Stimulated activated naive B cell treated with anti-CD40 and anti-IgM and Interleukin-4, amounts not matched to agents 10 μg/mL and 1 μg/mL and 100 μg/mL, for 72 hours (primary cell): ENCODE data around the gene CHAF1B.
A peak's percentile ranks its signal among the peaks of the same experiment; 100 is the strongest.

Experiments
- ATAC-seq, 2 donors: fragments of 150-1000 bp; cut with Tn5 transposase; replicated peaks; 2 replicates each; pipeline ENCODE4 v1.10.0; 2021; ENCODE audit warnings: moderate library complexity in 1 of 2
- DNase-seq: peaks from one replicate; pipeline ENCODE4 v3.0.0; 2021
- H3K27ac Mint-ChIP-seq: one replicate; pipeline ENCODE4 v1.8.0; 2022; ENCODE audit warnings: mild to moderate bottlenecking, mixed read lengths
- H3K27me3 Mint-ChIP-seq, 2 donors: one replicate each; pipeline ENCODE4 v1.8.0; 2022; ENCODE audit warnings: mixed read lengths in 2 of 2
- H3K36me3 Mint-ChIP-seq, 2 donors: one replicate each; pipeline ENCODE4 v1.8.0; 2022; ENCODE audit warnings: mixed read lengths in 2 of 2, mild to moderate bottlenecking in 1 of 2
- H3K4me1 Mint-ChIP-seq, 2 donors: one replicate each; pipeline ENCODE4 v1.8.0; 2022; ENCODE audit warnings: mixed read lengths in 2 of 2, mild to moderate bottlenecking in 1 of 2
- H3K4me3 Mint-ChIP-seq, 2 donors: one replicate each; pipeline ENCODE4 v1.8.0; 2022; ENCODE audit warnings: mild to moderate bottlenecking in 2 of 2, mixed read lengths in 2 of 2, moderate library complexity in 1 of 2
- H3K9me3 Mint-ChIP-seq, 2 donors: one replicate each; pipeline ENCODE4 v1.8.0; 2022; ENCODE audit warnings: mixed read lengths in 2 of 2, mild to moderate bottlenecking in 1 of 2

The CHAF1B gene

GRCh38 chr21:36452281-36452825, 67.2 kb downstream of the CHAF1B start:
- no peak for ATAC-seq
- no peaks in the 10 kb centered on the region for H3K9me3 Mint-ChIP-seq
- peaks cover 4 to 11% of the 10 kb centered on the region in 2 donors for H3K27me3 Mint-ChIP-seq
- no peak for DNase-seq
- H3K4me3 Mint-ChIP-seq = no peak overlapping the region
- H3K27ac Mint-ChIP-seq = no peak overlapping the region
- no peaks in the 10 kb centered on the region for H3K36me3 Mint-ChIP-seq
- no peaks in the 10 kb centered on the region for H3K4me1 Mint-ChIP-seq

GRCh38 chr21:36454093-36454531, 68.9 kb downstream of the CHAF1B start:
- Mint-ChIP-seq H3K4me3 (no peak overlapping the region), H3K27ac (no peak overlapping the region), H3K4me1 (no peaks in the 10 kb centered on the region), H3K27me3 (peaks cover 4 to 11% of the 10 kb centered on the region in 2 donors), H3K36me3 (no peaks in the 10 kb centered on the region), H3K9me3 (no peaks in the 10 kb centered on the region)
- ATAC-seq = no peak
- DNase-seq = no peak

GRCh38 chr21:36454706-36455105, 69.5 kb downstream of the CHAF1B start:
- Mint-ChIP-seq H3K36me3 (no peaks in the 10 kb centered on the region), H3K27me3 (peaks cover 4 to 11% of the 10 kb centered on the region in 2 donors), H3K27ac (no peak overlapping the region), H3K4me1 (no peaks in the 10 kb centered on the region), H3K9me3 (no peaks in the 10 kb centered on the region), H3K4me3 (no peak overlapping the region)
- ATAC-seq (no peak), DNase-seq (no peak)

GRCh38 chr21:36456729-36457414, 71.7 kb downstream of the CHAF1B start:
- no peaks in the 10 kb centered on the region for H3K9me3 Mint-ChIP-seq
- ATAC-seq = no peak
- no peaks in the 10 kb centered on the region for H3K4me1 Mint-ChIP-seq
- peaks cover 0 to 11% of the 10 kb centered on the region in 2 donors for H3K27me3 Mint-ChIP-seq
- no peak overlapping the region for H3K27ac Mint-ChIP-seq
- DNase-seq = no peak
- no peaks in the 10 kb centered on the region for H3K36me3 Mint-ChIP-seq
- no peak overlapping the region for H3K4me3 Mint-ChIP-seq

- H3K9me3 Mint-ChIP-seq = no peaks in the 10 kb centered on the region
- DNase-seq (no peak), ATAC-seq (no peak)
- H3K4me3 Mint-ChIP-seq = no peak overlapping the region
- no peak overlapping the region for H3K27ac Mint-ChIP-seq
- H3K36me3 Mint-ChIP-seq = no peaks in the 10 kb centered on the region
- peaks cover 0 to 16% of the 10 kb centered on the region in 2 donors for H3K27me3 Mint-ChIP-seq
- peaks cover 0 to 3% of the 10 kb centered on the region in 2 donors for H3K4me1 Mint-ChIP-seq
Observed at GRCh38 chr21:36459098-36459497, 73.9 kb downstream of the CHAF1B start.

GRCh38 chr21:36460866-36461265, 75.7 kb downstream of the CHAF1B start:
- DNase-seq (no peak), ATAC-seq (no peak)
- no peak overlapping the region for H3K27ac Mint-ChIP-seq
- no peaks in the 10 kb centered on the region for H3K36me3 Mint-ChIP-seq
- H3K27me3 Mint-ChIP-seq = peaks cover 0 to 10% of the 10 kb centered on the region in 2 donors
- H3K4me1 Mint-ChIP-seq = peaks cover 0 to 3% of the 10 kb centered on the region in 2 donors
- no peaks in the 10 kb centered on the region for H3K9me3 Mint-ChIP-seq
- no peak overlapping the region for H3K4me3 Mint-ChIP-seq

GRCh38 chr21:36461277-36461917, 76.2 kb downstream of the CHAF1B start:
- ATAC-seq (no peak), DNase-seq (no peak)
- no peak overlapping the region for H3K27ac Mint-ChIP-seq
- no peaks in the 10 kb centered on the region for H3K36me3 Mint-ChIP-seq
- H3K27me3 Mint-ChIP-seq = peaks cover 0 to 10% of the 10 kb centered on the region in 2 donors
- peaks cover 0 to 3% of the 10 kb centered on the region in 2 donors for H3K4me1 Mint-ChIP-seq
- no peaks in the 10 kb centered on the region for H3K9me3 Mint-ChIP-seq
- no peak overlapping the region for H3K4me3 Mint-ChIP-seq

- H3K27ac Mint-ChIP-seq = no peak overlapping the region
- no peak for DNase-seq
- peaks cover 0 to 3% of the 10 kb centered on the region in 2 donors for H3K4me1 Mint-ChIP-seq
- ATAC-seq = no peak
- H3K27me3 Mint-ChIP-seq = peaks cover 0 to 10% of the 10 kb centered on the region in 2 donors
- H3K4me3 Mint-ChIP-seq = no peak overlapping the region
- H3K9me3 Mint-ChIP-seq = no peaks in the 10 kb centered on the region
- H3K36me3 Mint-ChIP-seq = no peaks in the 10 kb centered on the region
Observed at GRCh38 chr21:36461918-36462486, 76.8 kb downstream of the CHAF1B start.

- Mint-ChIP-seq H3K27ac (no peak overlapping the region), H3K4me1 (peaks cover 0 to 3% of the 10 kb centered on the region in 2 donors), H3K4me3 (no peak overlapping the region), H3K27me3 (peaks cover 0 to 17% of the 10 kb centered on the region in 2 donors), H3K9me3 (no peaks in the 10 kb centered on the region), H3K36me3 (no peaks in the 10 kb centered on the region)
- ATAC-seq (no peak), DNase-seq (no peak)
Observed at GRCh38 chr21:36463204-36463603, 78.0 kb downstream of the CHAF1B start.

GRCh38 chr21:36463991-36464390, 78.8 kb downstream of the CHAF1B start:
- Mint-ChIP-seq H3K27ac (no peak overlapping the region), H3K9me3 (no peaks in the 10 kb centered on the region), H3K4me1 (peaks cover 0 to 3% of the 10 kb centered on the region in 2 donors), H3K36me3 (no peaks in the 10 kb centered on the region), H3K27me3 (peaks cover 0 to 17% of the 10 kb centered on the region in 2 donors), H3K4me3 (no peak overlapping the region)
- DNase-seq (no peak), ATAC-seq (peak; percentile 39 to 45)

- no peaks in the 10 kb centered on the region for H3K9me3 Mint-ChIP-seq
- ATAC-seq = no peak
- no peak for DNase-seq
- H3K27ac Mint-ChIP-seq = no peak overlapping the region
- no peak overlapping the region for H3K4me3 Mint-ChIP-seq
- H3K27me3 Mint-ChIP-seq = peaks cover 0 to 17% of the 10 kb centered on the region in 2 donors
- no peaks in the 10 kb centered on the region for H3K36me3 Mint-ChIP-seq
- H3K4me1 Mint-ChIP-seq = peaks cover 0 to 3% of the 10 kb centered on the region in 2 donors
Observed at GRCh38 chr21:36464590-36464989, 79.4 kb downstream of the CHAF1B start.

GRCh38 chr21:36465478-36465877, 80.3 kb downstream of the CHAF1B start:
- ATAC-seq = no peak
- Mint-ChIP-seq H3K9me3 (no peaks in the 10 kb centered on the region), H3K4me3 (no peak overlapping the region), H3K4me1 (peaks cover 0 to 3% of the 10 kb centered on the region in 2 donors), H3K27me3 (peaks cover 0 to 17% of the 10 kb centered on the region in 2 donors), H3K36me3 (no peaks in the 10 kb centered on the region), H3K27ac (no peak overlapping the region)
- no peak for DNase-seq

- no peaks in the 10 kb centered on the region for H3K36me3 Mint-ChIP-seq
- peaks cover 0 to 1% of the 10 kb centered on the region in 2 donors for H3K9me3 Mint-ChIP-seq
- H3K4me1 Mint-ChIP-seq = peaks cover 3 to 5% of the 10 kb centered on the region in 2 donors
- H3K4me3 Mint-ChIP-seq = no peak overlapping the region
- no peak for DNase-seq
- H3K27me3 Mint-ChIP-seq = peaks cover 0 to 17% of the 10 kb centered on the region in 2 donors
- ATAC-seq = no peak
- H3K27ac Mint-ChIP-seq = no peak overlapping the region
Observed at GRCh38 chr21:36466061-36466511, 80.9 kb downstream of the CHAF1B start.
